GM10266 (cell line): ENCODE measurements around the gene DCLRE1B.

Experiments
- DNase-seq: peaks from one replicate; pipeline ENCODE4 v3.0.0; 2012; ENCODE audit errors: extremely low spot score
- TF ChIP-seq, protein P1 (sequence below): IDR thresholded peaks from 2 replicates; pipeline ENCODE4 v1.5.1; 2012; ENCODE audit warnings: mild to moderate bottlenecking, low read depth; ENCODE audit not compliant: control insufficient read depth, insufficient read depth; ENCODE audit errors: missing control alignments

Gene DCLRE1B

DNA sequence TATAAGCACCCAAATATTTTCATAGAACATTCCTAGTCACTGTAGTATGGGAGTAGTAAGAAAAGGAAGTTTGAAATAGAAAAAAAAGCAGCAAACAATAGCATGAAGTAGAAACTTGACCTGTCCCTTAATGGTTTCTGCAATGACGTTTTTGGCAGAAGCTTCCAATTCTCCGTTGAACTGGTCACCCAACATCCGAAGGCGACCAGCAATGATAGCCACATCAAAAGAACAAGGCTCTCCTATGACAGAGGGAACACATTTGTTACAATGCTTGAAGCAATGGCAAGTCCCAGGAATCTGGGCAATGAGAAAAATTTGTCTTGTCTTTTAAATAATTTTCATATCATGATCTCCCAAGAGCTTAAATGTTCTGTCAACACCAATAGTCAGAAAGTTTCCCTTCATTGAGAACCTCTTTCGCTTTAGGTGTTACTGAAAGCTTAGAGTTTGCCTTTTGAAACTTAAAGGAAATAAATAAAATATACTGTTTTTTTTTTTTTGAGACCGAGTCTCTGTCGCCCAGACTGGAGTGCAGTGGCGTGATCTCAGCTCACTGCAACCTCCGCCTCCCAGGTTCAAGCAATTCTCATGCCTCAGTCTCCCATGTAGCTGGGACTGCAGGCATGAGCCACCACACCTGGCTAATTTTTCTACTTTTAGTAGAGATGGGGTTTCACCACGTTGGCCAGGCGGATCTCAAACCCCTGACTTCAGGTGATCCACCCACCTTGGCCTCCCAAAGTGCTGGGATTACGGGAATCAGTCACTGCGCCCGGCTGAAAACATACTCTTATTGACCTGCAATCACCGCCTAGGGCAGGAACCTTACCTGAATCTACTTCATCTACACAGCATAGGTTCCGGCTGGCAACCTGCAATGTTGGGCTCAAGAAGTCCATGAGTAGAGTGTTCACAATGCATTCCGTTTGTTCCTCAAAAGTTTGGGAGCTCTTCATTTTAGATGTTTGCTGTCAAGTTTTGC lies 18.4 kb upstream of the DCLRE1B start:
- TF ChIP-seq, protein P1, sequence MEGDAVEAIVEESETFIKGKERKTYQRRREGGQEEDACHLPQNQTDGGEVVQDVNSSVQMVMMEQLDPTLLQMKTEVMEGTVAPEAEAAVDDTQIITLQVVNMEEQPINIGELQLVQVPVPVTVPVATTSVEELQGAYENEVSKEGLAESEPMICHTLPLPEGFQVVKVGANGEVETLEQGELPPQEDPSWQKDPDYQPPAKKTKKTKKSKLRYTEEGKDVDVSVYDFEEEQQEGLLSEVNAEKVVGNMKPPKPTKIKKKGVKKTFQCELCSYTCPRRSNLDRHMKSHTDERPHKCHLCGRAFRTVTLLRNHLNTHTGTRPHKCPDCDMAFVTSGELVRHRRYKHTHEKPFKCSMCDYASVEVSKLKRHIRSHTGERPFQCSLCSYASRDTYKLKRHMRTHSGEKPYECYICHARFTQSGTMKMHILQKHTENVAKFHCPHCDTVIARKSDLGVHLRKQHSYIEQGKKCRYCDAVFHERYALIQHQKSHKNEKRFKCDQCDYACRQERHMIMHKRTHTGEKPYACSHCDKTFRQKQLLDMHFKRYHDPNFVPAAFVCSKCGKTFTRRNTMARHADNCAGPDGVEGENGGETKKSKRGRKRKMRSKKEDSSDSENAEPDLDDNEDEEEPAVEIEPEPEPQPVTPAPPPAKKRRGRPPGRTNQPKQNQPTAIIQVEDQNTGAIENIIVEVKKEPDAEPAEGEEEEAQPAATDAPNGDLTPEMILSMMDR, result no peak
- DNase-seq, result no peak

DNA sequence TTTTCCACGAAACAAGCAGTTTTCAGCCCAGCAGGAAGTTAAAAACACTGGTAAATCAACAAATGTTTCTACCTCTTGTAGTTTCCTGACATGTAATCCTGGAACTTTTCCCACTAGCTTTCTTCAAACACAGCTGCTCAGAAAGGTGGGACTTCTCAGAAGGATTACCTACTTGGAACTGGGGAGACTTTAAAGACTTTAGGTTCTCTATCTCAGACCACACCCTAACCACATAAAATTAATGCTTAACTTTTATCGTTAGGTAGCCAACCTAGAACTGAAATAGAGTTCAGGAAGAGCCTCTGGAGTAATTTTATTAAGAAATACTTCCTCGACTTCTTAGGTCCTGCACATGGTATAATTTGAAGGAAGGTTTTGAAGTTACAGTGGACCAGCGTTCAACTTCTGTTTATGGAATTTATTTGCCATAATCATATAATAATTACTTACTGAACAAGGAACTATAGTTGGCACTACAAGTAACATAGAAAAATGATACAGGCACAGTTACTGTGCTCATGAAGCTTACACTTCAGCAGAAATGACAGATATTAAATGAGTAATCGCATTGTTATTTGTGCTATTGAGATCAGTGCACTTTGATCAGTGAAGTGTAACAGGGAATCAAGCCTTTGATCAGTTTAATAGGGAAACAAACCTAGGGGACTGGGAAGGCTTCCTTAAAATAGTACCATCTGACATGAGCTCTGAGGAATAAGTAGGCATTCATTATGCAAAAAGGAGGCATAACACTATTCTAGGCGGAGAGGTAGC lies 17.5 kb upstream of the DCLRE1B start, which contains the start of gene BCL2L15:
Gene BCL2L15 (minus strand): TSS at position 180 of the 774 bp plus-strand sequence. CDS start 206 bp downstream, outside the sequence.
- TF ChIP-seq, protein P1, result no peak

DNA sequence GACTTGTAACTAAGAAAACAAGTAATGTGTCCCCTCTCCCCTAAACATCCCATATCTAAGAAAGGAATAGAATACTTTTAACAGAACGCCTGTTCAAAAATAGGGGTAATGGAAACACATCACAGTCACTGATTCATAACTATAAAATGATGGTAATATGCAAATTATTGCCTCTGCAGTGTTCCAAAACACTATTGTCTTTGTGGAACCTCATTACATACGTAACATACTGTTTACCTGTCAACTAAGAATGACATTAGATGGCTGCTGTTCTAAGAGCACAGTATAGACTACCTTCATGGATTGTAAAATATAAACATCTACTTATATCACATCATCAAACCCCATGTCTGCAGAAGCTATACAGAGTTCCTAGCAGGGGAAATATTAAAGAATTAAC lies 14.3 kb upstream of the DCLRE1B start:
- no peak for DNase-seq
- TF ChIP-seq, protein P1, result no peak

More for the DNA sequence above, 17.5 kb upstream of the DCLRE1B start, which contains the start of gene BCL2L15:
- no peak for DNase-seq

DNA sequence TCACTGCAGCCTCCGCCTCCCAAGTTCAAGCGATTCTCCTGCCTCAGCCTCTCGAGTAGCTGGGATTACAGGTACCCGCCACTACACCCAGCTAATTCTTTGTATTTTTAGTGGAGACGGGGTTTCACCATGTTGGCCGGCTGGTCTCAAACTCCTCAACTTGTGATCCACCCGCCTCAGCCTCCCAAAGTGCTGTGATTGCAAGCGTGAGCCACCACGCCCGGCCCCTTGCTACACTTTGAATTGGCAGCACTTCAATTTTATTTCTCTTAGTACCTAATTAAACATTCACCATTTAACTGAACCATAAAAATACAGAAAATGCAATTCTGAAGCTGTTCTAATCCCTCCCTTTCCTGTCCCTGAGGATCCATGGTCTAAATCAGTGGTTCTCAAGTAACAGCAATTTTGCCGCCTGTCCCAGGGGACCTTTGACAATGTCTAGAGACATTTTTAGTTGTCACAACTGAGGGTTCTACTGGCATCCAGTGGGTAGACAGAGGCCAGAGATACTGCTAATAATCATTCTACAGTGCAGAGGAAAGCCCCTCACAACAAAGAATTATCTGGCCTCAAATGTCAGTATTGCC lies 13.4 kb upstream of the DCLRE1B start:
- TF ChIP-seq, protein P1, result no peak
- DNase-seq, result no peak

DNA sequence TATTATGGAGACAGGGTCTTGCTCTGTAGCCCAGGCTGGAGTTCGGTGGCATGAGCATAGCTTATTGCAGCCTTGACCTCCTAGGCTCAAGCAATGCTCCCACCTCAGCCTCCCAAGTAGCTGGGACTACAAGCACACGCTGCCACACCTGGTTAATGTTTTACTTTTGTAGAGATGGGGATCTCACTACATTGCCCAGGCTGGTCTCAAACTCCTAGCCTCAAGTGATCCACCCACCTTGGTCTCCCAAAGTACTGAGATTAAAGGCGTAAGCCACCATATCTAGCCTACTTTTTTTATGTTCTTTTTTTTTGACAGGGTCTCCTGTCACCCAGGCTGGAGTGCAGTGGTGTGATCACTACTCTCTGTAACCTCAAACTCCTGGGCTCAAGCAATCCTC lies 11.9 kb upstream of the DCLRE1B start:
- TF ChIP-seq, protein P1, result no peak
- DNase-seq, result no peak

DNA sequence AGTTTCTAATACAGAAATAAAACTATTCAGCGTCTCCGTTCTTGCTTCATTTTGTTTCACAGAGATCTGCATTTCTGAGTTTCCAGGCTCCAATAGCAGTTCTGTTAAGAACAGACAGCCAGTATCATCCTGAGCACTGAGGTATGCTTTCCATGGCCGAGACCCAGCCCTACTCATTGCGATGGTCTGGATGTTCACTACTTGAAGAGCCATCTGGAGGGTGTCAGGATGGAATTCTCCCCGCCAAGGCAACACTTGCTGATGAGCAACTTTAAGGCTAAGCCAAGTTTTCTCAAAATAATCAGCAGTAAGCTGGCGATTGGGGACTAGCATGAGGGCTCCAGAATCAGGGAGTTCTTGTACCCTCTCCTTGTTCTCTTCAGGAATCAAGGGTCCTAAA lies 10.0 kb upstream of the DCLRE1B start:
- DNase-seq, result no peak
- TF ChIP-seq, protein P1, result no peak

DNA sequence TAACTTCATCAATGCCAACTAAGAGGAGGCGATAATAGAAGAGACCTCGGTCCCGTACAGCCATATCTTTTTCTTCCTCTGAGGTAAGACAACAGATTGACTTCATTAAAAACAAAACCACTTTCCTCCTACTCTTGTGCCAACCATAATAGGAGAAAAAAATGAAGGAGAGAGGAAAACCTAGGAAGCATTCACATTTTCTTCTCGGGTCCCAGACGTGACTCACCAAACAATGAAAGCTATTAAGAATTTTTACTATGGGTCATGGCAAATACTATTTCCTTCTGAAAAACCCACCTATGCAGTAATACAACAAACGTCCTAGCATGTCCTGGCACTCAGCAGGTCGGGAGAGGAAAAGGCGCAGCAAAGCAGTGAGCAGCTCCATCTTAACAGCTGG lies 9.2 kb upstream of the DCLRE1B start:
- DNase-seq, result no peak
- TF ChIP-seq, protein P1, result no peak
